ENCODE results near the gene DNAJB13.
"Not testable (repeated sequence)": the region's sequence is repeated elsewhere in the genome, so short reads cannot be mapped to it uniquely, and the experiment has no call there.

The DNAJB13 gene

GRCh38 chr11:73976451-73977151 is 25.8 kb downstream of the DNAJB13 start:
- DNase-seq (ENCODE audit: insufficient read length, low spot score) (no peak), FAIRE-seq (no peak)
- no peak for TF ChIP-seq POLR2A (IDR thresholded peaks at IDR 0.05; ENCODE audit: low read depth, low read length)

- no peak for FAIRE-seq
- TF ChIP-seq POLR2A (IDR thresholded peaks at IDR 0.05; ENCODE audit: low read depth, low read length): no peak
These were observed 27.2 kb downstream of the DNAJB13 start for GRCh38 chr11:73977856-73978519.

GRCh38 chr11:73978576-73979086 is 27.8 kb downstream of the DNAJB13 start:
- TF ChIP-seq POLR2A (IDR thresholded peaks at IDR 0.05; ENCODE audit: low read depth, low read length): no peak
- DNase-seq (ENCODE audit: insufficient read length, low spot score) (no peak), FAIRE-seq (no peak)

More at GRCh38 chr11:73977856-73978519, 27.2 kb downstream of the DNAJB13 start:
- no peak for DNase-seq (ENCODE audit: insufficient read length, low spot score)

- TF ChIP-seq POLR2A (IDR thresholded peaks at IDR 0.05; ENCODE audit: low read depth, low read length): no peak
- FAIRE-seq (no peak), DNase-seq (ENCODE audit: insufficient read length, low spot score) (no peak)
These were observed 29.5 kb downstream of the DNAJB13 start for GRCh38 chr11:73980001-73980961.

GRCh38 chr11:73981051-73981805 is 30.4 kb downstream of the DNAJB13 start:
- DNase-seq (ENCODE audit: insufficient read length, low spot score): no peak
- no peak for FAIRE-seq

GRCh38 chr11:73982595-73982989 is 31.8 kb downstream of the DNAJB13 start, which contains the start of gene UCP2:
Gene UCP2, minus strand, starts transcription at chr11:73982843. Its CDS starts 4,465 bp downstream, at chr11:73978378.
- TF ChIP-seq POLR2A (IDR thresholded peaks at IDR 0.05; ENCODE audit: low read depth, low read length): peak; percentile 87
- no peak for FAIRE-seq
- peak; percentile 55 for DNase-seq (ENCODE audit: insufficient read length, low spot score)

More at GRCh38 chr11:73981051-73981805, 30.4 kb downstream of the DNAJB13 start:
- no peak for TF ChIP-seq POLR2A (IDR thresholded peaks at IDR 0.05; ENCODE audit: low read depth, low read length)

- DNase-seq (ENCODE audit: insufficient read length, low spot score) (peak; percentile 90), FAIRE-seq (no peak)
- peak; percentile 44; the same call in 1 of the 2 replicates for TF ChIP-seq POLR2A (IDR thresholded peaks at IDR 0.05; ENCODE audit: low read depth, low read length)
These were observed 32.3 kb downstream of the DNAJB13 start for GRCh38 chr11:73982990-73983740.

- no peak for DNase-seq (ENCODE audit: insufficient read length, low spot score)
- no peak for FAIRE-seq
- no peak for TF ChIP-seq POLR2A (IDR thresholded peaks at IDR 0.05; ENCODE audit: low read depth, low read length)
These were observed 33.1 kb downstream of the DNAJB13 start for GRCh38 chr11:73983741-73984538.

GRCh38 chr11:73985661-73986060 is 34.8 kb downstream of the DNAJB13 start:
- not testable (repeated sequence) for DNase-seq (ENCODE audit: insufficient read length, low spot score)

GRCh38 chr11:73988227-73988626 is 37.4 kb downstream of the DNAJB13 start:
- FAIRE-seq (no peak), DNase-seq (ENCODE audit: insufficient read length, low spot score) (no peak)
- no peak for TF ChIP-seq POLR2A (IDR thresholded peaks at IDR 0.05; ENCODE audit: low read depth, low read length)

More at GRCh38 chr11:73985661-73986060, 34.8 kb downstream of the DNAJB13 start:
- not testable (repeated sequence) for FAIRE-seq

GRCh38 chr11:73989156-73989555 is 38.3 kb downstream of the DNAJB13 start:
- DNase-seq (ENCODE audit: insufficient read length, low spot score) (no peak), FAIRE-seq (no peak)
- TF ChIP-seq POLR2A (IDR thresholded peaks at IDR 0.05; ENCODE audit: low read depth, low read length): no peak
